HCT116 (cell line): ENCODE measurements around the gene ATRN. TPM values are rescaled to one million over a fixed set of nuclear protein-coding genes. Genes with fewer than 3 reads are reported as not detected.

Experiments used
- ATAC-seq: fragments of 200-7000 bp; cut with Tn5 transposase; 2 replicates; pipeline ENCODE4 v1.9.1; 2020; ENCODE audit warnings: mild to moderate bottlenecking, moderate library complexity
- BruUV-seq: library from RNA; stranded (reverse); fragments of 400-500 nt; replicated peaks from 2 replicates; lab custom pipeline; 2021; lab: Mats Ljungman, UMichigan
- CTCF ChIA-PET: fragments of 300-600 bp; sonication (Branson Sonifier 250); formaldehyde crosslinking; loops from one replicate; lab custom pipeline; 2021; ENCODE audit warnings: antibody characterized with exemption; lab: Charles Lee
- POLR2A ChIA-PET: fragments of 300-600, 350-600 bp; sonication (Branson Sonifier 250); formaldehyde crosslinking; loops from one replicate; lab custom pipeline; 2021; ENCODE audit warnings: antibody characterized with exemption; lab: Charles Lee
- RAD21 ChIA-PET, 2 experiments: fragments of 300-600 bp; sonication (Branson Sonifier 250); formaldehyde crosslinking; loops; one replicate each; lab custom pipeline; 2023; ENCODE audit warnings: low total read pairs in 2 of 2; ENCODE audit not compliant: uncharacterized antibody in 2 of 2, unreplicated experiment in 2 of 2, low non-redundant PET in 1 of 2; lab: Charles Lee
- DNase-seq: peaks from one replicate; pipeline ENCODE4 v3.0.0-alpha.2; 2010; ENCODE audit warnings: low read depth, low spot score
- H2AFZ ChIP-seq: fragments of 200-600 bp; shearing (Covaris generic), sonication (generic); 2 replicates; pipeline ENCODE4 v1.6.1; 2017; ENCODE audit warnings: low read depth, mixed run types, mixed read lengths, antibody characterized with exemption, low read length; ENCODE audit not compliant: poor library complexity, severe bottlenecking
- H3K27ac ChIP-seq: 2 replicates; pipeline ENCODE4 v1.5.1; 2012; ENCODE audit warnings: low read depth, low read length
- H3K27me3 ChIP-seq: fragments of 200-600 bp; sonication (generic); 2 replicates; pipeline ENCODE4 v1.6.1; 2016; ENCODE audit warnings: mixed run types, low read length, mixed read lengths; ENCODE audit not compliant: insufficient read depth
- H3K36me3 ChIP-seq, 2 experiments: fragments of 200-500 bp in 1 of 2; fragments of 200-600 bp in 1 of 2; sonication (Bioruptor generic) in 1 of 2; sonication (generic) in 1 of 2; 2 replicates each; pipeline versions ENCODE4 v1.5.1 to v1.6.1; 2014 to 2016; ENCODE audit warnings: low read length in 2 of 2, inconsistent platforms in 1 of 2, mixed read lengths in 1 of 2, mixed run types in 1 of 2; ENCODE audit not compliant: insufficient read depth in 2 of 2, control insufficient read depth in 1 of 2
- H3K4me1 ChIP-seq, 2 experiments: fragments of 200-600 bp in 1 of 2; sonication (generic) in 1 of 2; 2 replicates each; pipeline versions ENCODE4 v1.5.1 to v1.6.1; 2012 to 2017; ENCODE audit warnings: low read length in 2 of 2, inconsistent platforms in 1 of 2, mild to moderate bottlenecking in 1 of 2, mixed read lengths in 1 of 2, mixed run types in 1 of 2, moderate library complexity in 1 of 2; ENCODE audit not compliant: insufficient read depth in 2 of 2, control insufficient read depth in 1 of 2
- H3K4me2 ChIP-seq: fragments of 200-600 bp; sonication (generic); 2 replicates; pipeline ENCODE4 v1.6.1; 2017; ENCODE audit warnings: mixed run types, low read length, mixed read lengths
- H3K4me3 ChIP-seq, 2 experiments: fragments of 200-600 bp in 1 of 2; sonication (generic) in 1 of 2; replicated peaks in 1 of 2; 2 replicates each; pipeline ENCODE4 v1.5.1; 2011 to 2016; ENCODE audit warnings: low read length in 2 of 2, control low read depth in 1 of 2, low read depth in 1 of 2, mild to moderate bottlenecking in 1 of 2, mixed read lengths in 1 of 2, mixed run types in 1 of 2
- H3K79me2 ChIP-seq: fragments of 200-600 bp; sonication (generic); 2 replicates; pipeline ENCODE4 v1.6.1; 2017; ENCODE audit warnings: mild to moderate bottlenecking, mixed run types, low read length, moderate library complexity, mixed read lengths; ENCODE audit not compliant: insufficient read depth
- H3K9ac ChIP-seq: fragments of 200-600 bp; sonication (generic); 2 replicates; pipeline ENCODE4 v1.6.1; 2016; ENCODE audit warnings: low read length, mixed read lengths
- H3K9me2 ChIP-seq: fragments of 200-600 bp; sonication (generic), shearing (Covaris generic); 2 replicates; pipeline ENCODE4 v1.6.1; 2017; ENCODE audit warnings: mixed run types, mild to moderate bottlenecking, moderate library complexity; ENCODE audit not compliant: insufficient read depth
- H3K9me3 ChIP-seq, 2 experiments: fragments of 200-500 bp in 1 of 2; fragments of 200-600 bp in 1 of 2; sonication (Bioruptor generic) in 1 of 2; sonication (generic) in 1 of 2; 2 replicates each; pipeline ENCODE4 v1.6.1; 2014 to 2017; ENCODE audit warnings: low read length in 2 of 2, mixed read lengths in 2 of 2, inconsistent platforms in 1 of 2, low read depth in 1 of 2, mild to moderate bottlenecking in 1 of 2, mixed run types in 1 of 2, moderate library complexity in 1 of 2; ENCODE audit not compliant: control insufficient read depth in 1 of 2, insufficient read depth in 1 of 2
- H4K20me1 ChIP-seq: fragments of 200-600 bp; sonication (generic), shearing (Covaris generic); 2 replicates; pipeline ENCODE4 v1.6.1; 2017; ENCODE audit warnings: mixed run types, mild to moderate bottlenecking, moderate library complexity; ENCODE audit not compliant: insufficient read depth
- CBX3 ChIP-seq: IDR thresholded peaks from 2 replicates; pipeline ENCODE4 v1.6.1; 2012; ENCODE audit warnings: low read depth
- CEBPB ChIP-seq: IDR thresholded peaks from 2 replicates; pipeline ENCODE4 v1.6.1; 2012; ENCODE audit warnings: low read depth
- EGR1 ChIP-seq: IDR thresholded peaks from 2 replicates; pipeline ENCODE4 v1.6.1; 2012; ENCODE audit warnings: low read depth
- ELF1 ChIP-seq: IDR thresholded peaks from 2 replicates; pipeline ENCODE4 v1.6.1; 2012; ENCODE audit warnings: low read depth, borderline replicate concordance
- EZH2 ChIP-seq: fragments of 200-600 bp; sonication (generic); IDR thresholded peaks from 2 replicates; pipeline ENCODE4 v1.6.1; 2017; ENCODE audit warnings: antibody characterized with exemption, mixed run types
- EZH2phosphoT487 ChIP-seq: fragments of 200-600 bp; IDR thresholded peaks from 2 replicates; pipeline ENCODE4 v1.6.1; 2018; ENCODE audit warnings: antibody characterized with exemption, borderline replicate concordance
- FOSL1 ChIP-seq: IDR thresholded peaks from 2 replicates; pipeline ENCODE4 v1.6.1; 2012; ENCODE audit warnings: low read depth
- POLR2A ChIP-seq: IDR thresholded peaks from 2 replicates; pipeline ENCODE4 v1.7.0; 2011; ENCODE audit warnings: borderline replicate concordance; ENCODE audit not compliant: insufficient read depth, insufficient read length; ENCODE audit errors: extremely low read depth
- POLR2AphosphoS5 ChIP-seq: IDR thresholded peaks from 2 replicates; pipeline ENCODE4 v1.6.1; 2011; ENCODE audit warnings: mild to moderate bottlenecking, low read depth, low read length, moderate library complexity
- RAD21 ChIP-seq: IDR thresholded peaks from 2 replicates; pipeline ENCODE4 v1.6.1; 2012; ENCODE audit warnings: low read depth, mild to moderate bottlenecking
- SIN3A ChIP-seq: IDR thresholded peaks from 2 replicates; pipeline ENCODE4 v1.6.1; 2012; ENCODE audit warnings: low read depth
- SP1 ChIP-seq: IDR thresholded peaks from 2 replicates; pipeline ENCODE4 v1.6.1; 2012; ENCODE audit warnings: low read depth
- SRF ChIP-seq: IDR thresholded peaks from 2 replicates; pipeline ENCODE4 v1.6.1; 2012; ENCODE audit warnings: low read depth
- TCF7L2 ChIP-seq: IDR thresholded peaks from 2 replicates; pipeline ENCODE4 v1.7.0; 2011; ENCODE audit warnings: borderline replicate concordance, inconsistent platforms; ENCODE audit not compliant: insufficient read depth, insufficient read length; ENCODE audit errors: extremely low read depth
- YY1 ChIP-seq: IDR thresholded peaks from 2 replicates; pipeline ENCODE4 v1.6.1; 2011; ENCODE audit warnings: low read length, low read depth, moderate library complexity, mild to moderate bottlenecking; ENCODE audit not compliant: insufficient replicate concordance; ENCODE audit errors: extremely low read depth
- ZFX ChIP-seq: fragments of 450-650 bp; IDR thresholded peaks from 2 replicates; pipeline ENCODE4 v1.6.1; 2017
- intact Hi-C: fragments of 100-400 bp; cut with micrococcal nuclease; formaldehyde crosslinking; loops from 2 replicates; pipeline ENCODE4 v1.10.0; 2022
- total RNA-seq: library from RNA; stranded (reverse); gene quantifications from one replicate; pipeline ENCODE4 v1.2.1, GENCODE V29; 2021; ENCODE audit not compliant: unreplicated experiment
- TF ChIP-seq, protein P1 (sequence below): IDR thresholded peaks from 2 replicates; pipeline ENCODE4 v1.6.1; 2011; ENCODE audit warnings: mild to moderate bottlenecking, low read length, moderate library complexity; ENCODE audit not compliant: insufficient replicate concordance; ENCODE audit errors: extremely low read depth
- TF ChIP-seq, protein P2 (sequence below): IDR thresholded peaks from 2 replicates; pipeline ENCODE4 v1.6.1; 2012
- TF ChIP-seq, protein P3 (sequence below), 3 experiments: fragments of 200-600 bp in 1 of 3; sonication (generic) in 1 of 3; IDR thresholded peaks in 2 of 3; conservative IDR thresholded peaks in 1 of 3; 2 replicates each; pipeline ENCODE4 v1.5.1; 2012 to 2017; ENCODE audit warnings: low read depth in 2 of 3, low read length in 2 of 3, antibody characterized with exemption in 1 of 3, borderline replicate concordance in 1 of 3, control low read depth in 1 of 3, mild to moderate bottlenecking in 1 of 3, mixed read lengths in 1 of 3, mixed run types in 1 of 3, moderate library complexity in 1 of 3; ENCODE audit not compliant: insufficient read depth in 1 of 3
- TF ChIP-seq, protein P4 (sequence below): IDR thresholded peaks from 2 replicates; pipeline ENCODE4 v1.6.1; 2012; ENCODE audit warnings: low read depth

Gene ATRN
- total RNA-seq, 1 experiment from 2014 or later: 24.4 TPM

DNA sequence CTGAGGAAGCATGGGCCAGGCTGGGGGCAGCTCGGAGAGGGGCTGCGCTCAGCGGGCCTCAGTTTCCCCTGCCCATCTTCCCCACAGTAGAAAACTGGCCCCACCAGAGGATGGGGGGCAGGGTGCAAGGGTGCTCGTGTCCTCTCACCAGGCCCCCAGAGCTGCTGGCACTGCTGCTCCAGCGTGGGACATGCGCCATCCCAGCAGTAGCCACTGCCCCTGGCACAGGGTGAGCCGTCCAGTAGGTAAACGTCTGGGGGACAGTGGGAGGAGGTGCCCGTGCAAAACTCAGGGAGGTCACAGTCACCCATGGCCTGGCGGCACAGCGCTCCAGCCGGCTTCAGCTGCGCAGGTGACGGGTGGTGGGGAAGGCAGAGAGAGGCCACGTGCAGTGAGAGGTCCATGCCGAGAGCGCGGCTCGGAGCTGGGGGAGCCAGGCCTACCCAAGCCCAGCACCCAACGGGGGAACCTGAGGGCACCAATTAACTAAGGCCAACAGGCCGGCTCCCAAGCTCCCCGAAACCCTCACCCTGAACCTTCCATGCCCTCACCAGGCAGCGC lies 201.2 kb downstream of the ATRN start:
- peaks cover 5% of the 10 kb centered on the region; the same call in 1 of the 2 replicates for H3K27me3 ChIP-seq
- no peaks in the 10 kb centered on the region for H3K9me3 ChIP-seq
- no peak overlapping the region for H3K4me3 ChIP-seq
- H3K36me3 ChIP-seq: no peaks in the 10 kb centered on the region
- H3K9ac ChIP-seq: no peak overlapping the region
- no peak overlapping the region for H3K27ac ChIP-seq
- no peak overlapping the region for H2AFZ ChIP-seq
- H4K20me1 ChIP-seq: no peaks in the 10 kb centered on the region
- ATAC-seq (no peak), DNase-seq (no peak)
- H3K4me2 ChIP-seq: no peak overlapping the region
- ChIA-PET POLR2A (no interaction called here), CTCF (no interaction called here), RAD21 (no interaction called here)
- H3K9me2 ChIP-seq: no peaks in the 10 kb centered on the region
- no peaks in the 10 kb centered on the region for H3K79me2 ChIP-seq
- TF ChIP-seq CEBPB (no peak), TCF7L2 (no peak), YY1 (no peak), EZH2 (no peak), ZFX (no peak), POLR2AphosphoS5 (no peak), FOSL1 (no peak), EZH2phosphoT487 (no peak), SRF (no peak), POLR2A (no peak), EGR1 (no peak), RAD21 (no peak), CBX3 (no peak), ELF1 (no peak), SP1 (no peak), SIN3A (no peak)
- TF ChIP-seq, protein P1, sequence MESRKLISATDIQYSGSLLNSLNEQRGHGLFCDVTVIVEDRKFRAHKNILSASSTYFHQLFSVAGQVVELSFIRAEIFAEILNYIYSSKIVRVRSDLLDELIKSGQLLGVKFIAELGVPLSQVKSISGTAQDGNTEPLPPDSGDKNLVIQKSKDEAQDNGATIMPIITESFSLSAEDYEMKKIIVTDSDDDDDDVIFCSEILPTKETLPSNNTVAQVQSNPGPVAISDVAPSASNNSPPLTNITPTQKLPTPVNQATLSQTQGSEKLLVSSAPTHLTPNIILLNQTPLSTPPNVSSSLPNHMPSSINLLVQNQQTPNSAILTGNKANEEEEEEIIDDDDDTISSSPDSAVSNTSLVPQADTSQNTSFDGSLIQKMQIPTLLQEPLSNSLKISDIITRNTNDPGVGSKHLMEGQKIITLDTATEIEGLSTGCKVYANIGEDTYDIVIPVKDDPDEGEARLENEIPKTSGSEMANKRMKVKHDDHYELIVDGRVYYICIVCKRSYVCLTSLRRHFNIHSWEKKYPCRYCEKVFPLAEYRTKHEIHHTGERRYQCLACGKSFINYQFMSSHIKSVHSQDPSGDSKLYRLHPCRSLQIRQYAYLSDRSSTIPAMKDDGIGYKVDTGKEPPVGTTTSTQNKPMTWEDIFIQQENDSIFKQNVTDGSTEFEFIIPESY: no peak
- TF ChIP-seq, protein P2, sequence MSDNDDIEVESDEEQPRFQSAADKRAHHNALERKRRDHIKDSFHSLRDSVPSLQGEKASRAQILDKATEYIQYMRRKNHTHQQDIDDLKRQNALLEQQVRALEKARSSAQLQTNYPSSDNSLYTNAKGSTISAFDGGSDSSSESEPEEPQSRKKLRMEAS: no peak
- TF ChIP-seq, protein P3, sequence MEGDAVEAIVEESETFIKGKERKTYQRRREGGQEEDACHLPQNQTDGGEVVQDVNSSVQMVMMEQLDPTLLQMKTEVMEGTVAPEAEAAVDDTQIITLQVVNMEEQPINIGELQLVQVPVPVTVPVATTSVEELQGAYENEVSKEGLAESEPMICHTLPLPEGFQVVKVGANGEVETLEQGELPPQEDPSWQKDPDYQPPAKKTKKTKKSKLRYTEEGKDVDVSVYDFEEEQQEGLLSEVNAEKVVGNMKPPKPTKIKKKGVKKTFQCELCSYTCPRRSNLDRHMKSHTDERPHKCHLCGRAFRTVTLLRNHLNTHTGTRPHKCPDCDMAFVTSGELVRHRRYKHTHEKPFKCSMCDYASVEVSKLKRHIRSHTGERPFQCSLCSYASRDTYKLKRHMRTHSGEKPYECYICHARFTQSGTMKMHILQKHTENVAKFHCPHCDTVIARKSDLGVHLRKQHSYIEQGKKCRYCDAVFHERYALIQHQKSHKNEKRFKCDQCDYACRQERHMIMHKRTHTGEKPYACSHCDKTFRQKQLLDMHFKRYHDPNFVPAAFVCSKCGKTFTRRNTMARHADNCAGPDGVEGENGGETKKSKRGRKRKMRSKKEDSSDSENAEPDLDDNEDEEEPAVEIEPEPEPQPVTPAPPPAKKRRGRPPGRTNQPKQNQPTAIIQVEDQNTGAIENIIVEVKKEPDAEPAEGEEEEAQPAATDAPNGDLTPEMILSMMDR (IDR thresholded peaks at IDR 0.05 in 2 of 3, conservative IDR thresholded peaks at IDR 0.05 in 1 of 3; ENCODE audit: borderline replicate concordance in 1 of 3, insufficient read depth in 1 of 3, low read depth in 2 of 3, low read length in 2 of 3): no peak
- TF ChIP-seq, protein P4, sequence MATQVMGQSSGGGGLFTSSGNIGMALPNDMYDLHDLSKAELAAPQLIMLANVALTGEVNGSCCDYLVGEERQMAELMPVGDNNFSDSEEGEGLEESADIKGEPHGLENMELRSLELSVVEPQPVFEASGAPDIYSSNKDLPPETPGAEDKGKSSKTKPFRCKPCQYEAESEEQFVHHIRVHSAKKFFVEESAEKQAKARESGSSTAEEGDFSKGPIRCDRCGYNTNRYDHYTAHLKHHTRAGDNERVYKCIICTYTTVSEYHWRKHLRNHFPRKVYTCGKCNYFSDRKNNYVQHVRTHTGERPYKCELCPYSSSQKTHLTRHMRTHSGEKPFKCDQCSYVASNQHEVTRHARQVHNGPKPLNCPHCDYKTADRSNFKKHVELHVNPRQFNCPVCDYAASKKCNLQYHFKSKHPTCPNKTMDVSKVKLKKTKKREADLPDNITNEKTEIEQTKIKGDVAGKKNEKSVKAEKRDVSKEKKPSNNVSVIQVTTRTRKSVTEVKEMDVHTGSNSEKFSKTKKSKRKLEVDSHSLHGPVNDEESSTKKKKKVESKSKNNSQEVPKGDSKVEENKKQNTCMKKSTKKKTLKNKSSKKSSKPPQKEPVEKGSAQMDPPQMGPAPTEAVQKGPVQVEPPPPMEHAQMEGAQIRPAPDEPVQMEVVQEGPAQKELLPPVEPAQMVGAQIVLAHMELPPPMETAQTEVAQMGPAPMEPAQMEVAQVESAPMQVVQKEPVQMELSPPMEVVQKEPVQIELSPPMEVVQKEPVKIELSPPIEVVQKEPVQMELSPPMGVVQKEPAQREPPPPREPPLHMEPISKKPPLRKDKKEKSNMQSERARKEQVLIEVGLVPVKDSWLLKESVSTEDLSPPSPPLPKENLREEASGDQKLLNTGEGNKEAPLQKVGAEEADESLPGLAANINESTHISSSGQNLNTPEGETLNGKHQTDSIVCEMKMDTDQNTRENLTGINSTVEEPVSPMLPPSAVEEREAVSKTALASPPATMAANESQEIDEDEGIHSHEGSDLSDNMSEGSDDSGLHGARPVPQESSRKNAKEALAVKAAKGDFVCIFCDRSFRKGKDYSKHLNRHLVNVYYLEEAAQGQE: no peak
- intact Hi-C loops: no loop called here
- BruUV-seq: no TSS peak
- H3K4me1 ChIP-seq: peaks cover 2 to 8% of the 10 kb centered on the region in 2 experiments; a peak in 2 of 4 replicates
